ENCODE results near the gene DHRS7C.
"Not testable (repeated sequence)": the region's sequence is repeated elsewhere in the genome, so short reads cannot be mapped to it uniquely, and the experiment has no call there.

The DHRS7C gene

DNA sequence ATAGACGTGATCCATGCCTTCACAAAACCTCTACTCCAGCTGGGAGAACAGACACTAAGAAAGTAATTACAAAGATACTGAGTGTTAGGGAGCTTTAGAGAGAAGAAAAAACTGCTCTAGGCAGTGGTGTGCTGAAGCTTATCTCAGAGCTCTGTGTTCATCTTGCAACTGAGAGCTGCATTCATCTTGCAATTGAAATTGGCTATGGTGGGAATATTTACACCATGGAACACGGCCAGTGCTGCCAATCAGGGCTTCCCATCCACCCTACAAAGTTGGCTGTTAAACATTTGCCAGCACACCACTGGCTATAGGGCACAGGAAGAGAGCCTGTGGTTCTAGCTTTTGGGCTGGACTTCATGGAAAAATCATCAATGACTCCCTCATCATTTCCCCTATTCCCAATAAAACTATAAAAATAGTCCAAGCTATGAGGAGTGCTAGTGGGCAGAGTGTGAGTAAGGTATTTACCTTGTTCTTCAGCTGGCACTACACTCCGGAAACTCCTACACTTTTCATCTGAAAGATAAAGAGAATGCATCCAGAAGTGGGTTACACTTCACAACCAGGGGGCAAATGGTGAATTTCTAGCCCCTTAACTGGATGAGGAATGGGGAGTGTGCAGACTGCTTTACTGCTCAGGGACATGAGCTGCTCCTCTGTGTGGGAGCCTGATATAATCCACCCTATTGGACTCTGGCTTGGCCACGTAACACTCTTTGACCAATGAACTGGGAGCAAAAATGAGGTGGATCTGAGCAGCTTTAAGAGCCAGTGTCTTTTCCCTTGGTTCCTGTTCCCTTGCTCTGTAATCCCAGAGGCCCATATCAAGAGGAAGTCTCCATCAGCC is 18.9 kb upstream of the DHRS7C start:
- DNase-seq (ENCODE audit: low read depth in 2 of 2): no peak

DNA sequence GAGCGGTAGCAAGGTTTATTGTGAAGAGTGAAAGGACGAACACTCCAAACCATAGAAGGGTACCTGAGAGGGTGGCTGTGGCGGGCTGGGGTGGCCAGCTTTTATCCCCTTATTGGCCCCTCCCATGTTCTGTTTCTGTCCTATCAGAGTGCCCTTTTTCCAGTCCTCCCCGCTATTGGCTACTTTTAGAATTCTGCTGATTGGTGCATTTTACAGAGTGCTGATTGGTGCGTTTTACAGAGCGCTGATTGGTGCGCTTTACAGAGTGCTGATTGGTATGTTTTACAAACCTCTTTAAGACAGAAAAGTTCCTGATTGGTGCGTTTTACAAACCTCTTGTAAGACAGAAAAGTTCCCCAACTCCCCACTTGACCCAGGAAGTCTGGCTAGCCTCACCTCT is 18.0 kb upstream of the DHRS7C start:
- no peak for DNase-seq (ENCODE audit: low read depth in 2 of 2)

DNA sequence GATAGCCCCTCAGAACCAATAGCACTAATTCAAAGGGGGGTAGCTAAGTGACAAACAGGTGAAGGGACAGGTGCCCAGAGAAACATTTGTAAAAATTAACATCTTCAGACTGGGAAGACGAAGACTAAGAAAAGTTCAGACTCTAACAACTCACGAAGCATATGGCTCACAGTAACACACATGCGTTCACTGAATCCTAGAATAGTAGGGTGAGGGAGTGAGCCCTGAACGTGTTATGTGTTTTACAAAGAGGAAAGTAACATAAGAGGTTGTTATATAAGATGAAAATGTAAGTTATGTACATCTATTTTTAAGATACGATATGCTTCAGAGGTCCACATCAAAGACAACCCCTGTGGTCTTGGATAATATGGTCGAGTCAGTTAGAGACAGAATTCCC is 15.3 kb upstream of the DHRS7C start:
- DNase-seq (ENCODE audit: low read depth in 2 of 2): no peak

DNA sequence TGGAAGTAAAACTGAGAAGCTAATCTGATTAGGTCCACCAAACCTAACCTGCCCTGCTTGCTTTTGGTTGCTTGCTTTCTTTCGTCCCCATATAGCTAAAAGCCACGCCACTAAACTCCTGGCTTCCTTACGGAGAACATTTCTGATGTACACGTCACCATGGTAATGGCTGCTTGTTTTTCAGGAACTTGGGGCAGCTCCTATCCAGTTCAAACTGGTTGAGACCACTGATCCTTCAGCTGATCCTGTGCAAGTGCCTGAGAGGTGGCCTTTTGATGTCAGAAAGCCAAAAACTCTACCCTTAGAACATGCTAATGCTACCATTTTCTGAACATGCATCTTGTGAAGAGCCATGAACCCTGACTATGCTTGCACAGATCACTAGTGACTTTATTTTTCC is 14.4 kb upstream of the DHRS7C start:
- DNase-seq (ENCODE audit: low read depth in 2 of 2): no peak

DNA sequence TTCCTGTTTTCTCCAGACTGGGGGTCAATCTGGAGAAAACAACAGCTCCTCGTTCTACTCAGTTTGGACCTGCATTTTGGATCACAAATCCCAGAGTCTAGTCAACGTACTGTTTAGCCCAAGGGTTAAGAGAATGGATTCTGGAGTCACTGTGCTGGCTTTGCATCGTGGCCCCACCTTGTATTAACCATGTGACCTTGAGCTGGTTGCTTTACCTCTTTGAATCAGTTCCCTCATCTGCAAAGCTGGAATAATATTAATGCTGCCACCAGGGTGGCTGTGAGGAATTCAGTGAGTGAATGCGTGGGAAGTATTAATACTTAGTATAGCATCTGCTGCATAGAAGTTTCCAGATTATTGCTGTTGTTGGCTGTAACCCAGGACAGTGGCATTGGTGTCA is 11.3 kb upstream of the DHRS7C start:
- no peak for DNase-seq (ENCODE audit: low read depth in 2 of 2)

DNA sequence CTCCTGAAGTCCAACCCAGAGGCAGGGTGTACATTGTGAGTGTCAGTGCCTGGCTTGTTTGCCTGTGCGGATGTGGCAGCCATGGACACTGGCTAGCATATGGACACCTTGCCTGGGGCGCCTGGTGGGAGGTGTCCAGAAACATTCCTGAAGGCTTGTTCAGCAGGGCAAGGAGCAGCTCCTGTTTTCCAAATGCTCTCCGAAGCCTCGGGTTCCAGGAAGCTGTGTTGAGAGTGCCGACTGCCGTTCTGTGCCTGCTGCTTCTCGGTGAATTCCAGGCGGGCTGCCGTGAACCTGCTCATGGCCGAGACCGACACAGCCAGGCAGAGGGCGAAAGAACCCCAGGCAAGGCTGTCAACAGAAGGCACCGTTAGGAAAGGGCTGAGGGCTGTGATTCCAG is 10.9 kb upstream of the DHRS7C start:
- DNase-seq (ENCODE audit: low read depth in 2 of 2): no peak

DNA sequence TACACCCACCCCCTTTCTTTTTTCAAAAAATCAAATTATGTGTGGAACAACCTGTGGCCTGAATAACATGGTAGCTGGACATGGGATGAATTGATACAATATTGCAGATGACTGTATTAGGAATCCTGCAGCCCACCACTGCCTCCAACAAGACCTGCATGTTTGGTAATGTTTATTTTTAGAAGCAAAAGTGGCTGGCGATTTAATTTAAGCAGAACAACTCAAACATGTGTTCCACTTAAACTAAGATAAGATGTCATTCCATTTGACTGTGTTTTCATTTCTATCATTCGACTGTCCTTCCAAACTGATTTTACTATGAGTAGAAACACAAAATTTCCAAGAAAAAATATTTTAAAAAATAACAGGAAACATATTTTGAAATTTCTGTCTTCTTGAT is 10.1 kb upstream of the DHRS7C start:
- DNase-seq (ENCODE audit: low read depth in 2 of 2): no peak

DNA sequence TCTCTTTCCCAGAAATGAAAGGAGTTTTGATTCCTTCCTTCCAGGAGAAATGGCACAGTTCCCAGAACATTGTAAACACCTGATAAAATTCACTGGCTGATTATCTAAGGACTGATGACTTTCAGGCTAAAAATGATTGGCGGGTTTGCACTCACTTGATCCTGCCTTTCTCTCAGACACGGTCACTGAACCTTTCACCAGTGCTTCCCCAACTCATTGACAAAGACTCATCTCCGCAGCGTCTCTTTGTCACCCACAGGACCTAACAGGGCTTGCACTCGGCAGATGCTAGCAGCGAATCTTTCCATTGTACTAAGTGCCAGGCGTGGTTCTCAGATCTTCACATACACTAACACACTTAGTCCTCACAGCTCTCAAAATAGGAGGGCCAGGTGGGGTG is 7.3 kb upstream of the DHRS7C start:
- DNase-seq (ENCODE audit: low read depth in 2 of 2): no peak

DNA sequence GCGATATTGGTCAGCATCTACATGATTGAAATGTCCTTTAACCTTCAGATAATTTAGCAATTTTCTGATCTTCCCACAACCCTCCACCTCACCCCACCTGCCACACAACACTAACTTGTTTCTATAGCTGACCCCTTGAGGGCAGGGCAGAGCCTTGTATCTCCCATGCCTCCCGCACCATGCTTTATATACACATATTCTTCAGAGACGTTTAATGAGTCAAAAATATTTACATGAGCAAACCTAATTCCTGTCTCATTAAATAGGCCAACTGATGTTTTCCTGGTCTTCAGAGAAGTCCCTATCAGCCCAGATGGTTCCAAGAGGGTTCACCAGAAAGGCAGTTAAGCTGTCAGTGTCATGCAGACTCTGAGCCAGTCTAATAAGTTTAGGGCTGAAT is 6.6 kb upstream of the DHRS7C start:
- DNase-seq (ENCODE audit: low read depth in 2 of 2): no peak

DNA sequence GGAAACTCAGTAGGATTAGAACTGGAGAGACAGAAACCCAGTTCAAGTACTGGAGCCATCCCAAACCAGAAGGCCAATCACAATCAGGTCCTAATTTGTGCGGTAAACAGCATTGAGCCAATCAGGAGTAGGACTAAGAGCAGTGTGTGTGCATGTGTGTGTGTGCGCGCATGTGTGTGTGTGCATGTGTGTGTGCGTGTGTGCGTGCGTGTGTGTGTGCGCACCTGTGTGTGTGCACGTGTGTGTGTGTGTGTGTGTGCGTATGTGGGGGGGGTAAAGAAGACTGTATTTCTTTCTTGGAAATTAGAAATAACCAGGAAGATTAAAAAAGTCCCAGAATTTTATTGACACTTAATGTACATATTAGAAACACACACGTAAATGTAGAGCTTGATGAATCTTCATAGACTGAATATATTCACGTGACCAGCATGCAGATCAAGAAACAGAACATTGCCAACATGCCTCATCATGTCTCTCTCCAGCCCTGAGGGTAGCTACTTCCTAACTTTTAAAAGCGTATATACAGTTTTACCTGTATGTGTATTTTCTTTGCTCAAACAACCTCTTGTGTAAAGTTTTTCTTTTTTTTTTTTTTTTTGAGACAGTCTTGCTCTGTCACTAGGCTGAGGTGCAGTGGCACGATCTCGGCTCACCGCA is 919 bp upstream of the DHRS7C start:
- DNase-seq (ENCODE audit: low read depth in 2 of 2): no peak

DNA sequence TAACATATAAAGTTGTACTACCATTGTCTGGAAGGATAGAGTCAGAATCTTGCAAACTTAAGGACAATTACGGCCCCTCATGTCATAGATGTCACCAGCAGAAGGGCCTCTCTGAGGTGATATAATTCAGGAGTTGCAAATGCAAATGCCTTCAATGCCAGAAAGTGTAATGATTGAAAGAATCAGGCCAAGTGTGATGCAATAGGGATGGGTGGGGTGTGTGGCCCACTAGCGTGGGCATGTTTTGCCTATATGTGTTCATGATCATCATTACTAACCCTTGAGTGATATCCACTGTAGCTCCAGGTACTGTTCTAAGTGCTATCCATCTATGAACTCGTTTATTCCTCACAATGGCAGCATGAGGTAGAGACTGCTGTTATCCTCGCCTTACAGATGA is 1.1 kb downstream of the DHRS7C start:
- DNase-seq (ENCODE audit: low read depth in 2 of 2): no peak

DNA sequence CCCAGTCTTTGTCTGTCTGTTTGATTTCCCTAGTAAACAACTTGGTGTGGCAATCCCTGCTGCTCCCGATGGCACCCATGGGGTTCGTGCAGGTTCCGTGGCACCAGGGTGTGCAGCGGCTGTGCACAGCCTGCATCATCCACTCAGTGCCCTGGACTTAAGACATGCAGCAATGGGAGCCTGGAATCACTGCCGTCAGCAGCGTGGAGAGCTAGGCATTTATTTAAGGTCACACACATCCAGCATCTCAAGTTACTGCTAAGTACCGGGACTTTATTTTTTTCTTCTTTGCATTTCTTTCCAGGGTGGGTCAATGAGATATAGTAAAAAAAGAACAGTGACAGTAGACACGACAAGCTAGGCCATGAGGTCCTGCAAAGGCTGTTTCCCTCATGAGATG is 2.8 kb downstream of the DHRS7C start:
- no peak for DNase-seq (ENCODE audit: low read depth in 2 of 2)

DNA sequence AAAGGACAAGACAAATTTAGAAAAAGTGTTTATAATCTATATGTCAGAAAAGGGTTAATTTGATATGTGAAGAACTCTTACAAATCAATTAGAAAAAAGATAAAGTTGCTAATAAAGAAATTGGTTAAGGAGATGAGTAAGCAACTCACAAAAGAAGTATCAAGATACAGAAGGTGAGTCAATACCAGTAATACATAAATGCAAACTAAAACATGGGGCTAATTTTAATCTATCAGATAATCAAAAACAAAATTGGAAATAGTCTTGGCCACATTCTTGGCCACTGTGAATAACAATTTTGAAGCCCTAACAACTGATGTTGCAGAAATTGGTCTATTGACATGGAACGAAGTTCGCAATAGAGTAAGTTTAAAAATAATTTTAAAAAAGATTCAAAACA is 6.8 kb downstream of the DHRS7C start:
- no peak for DNase-seq (ENCODE audit: low read depth in 2 of 2)

DNA sequence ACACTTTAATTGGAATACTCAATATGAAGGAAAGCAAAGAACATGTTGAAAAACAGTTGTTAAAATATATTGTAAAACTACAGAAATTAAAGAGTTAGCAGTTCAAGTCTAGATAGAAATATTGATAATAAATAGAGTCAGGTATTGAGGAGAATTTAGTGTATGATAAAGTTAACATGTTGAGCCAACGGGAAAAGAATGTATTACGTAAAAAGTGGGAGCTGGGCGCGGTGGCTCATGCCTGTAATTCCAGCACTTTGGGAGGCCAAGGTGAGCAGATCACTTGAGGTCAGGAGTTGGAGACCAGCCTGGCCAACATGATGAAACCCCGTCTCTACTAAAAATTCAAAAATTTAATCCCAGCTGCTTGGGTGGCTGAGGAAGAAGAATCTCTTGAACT is 7.9 kb downstream of the DHRS7C start:
- not testable (repeated sequence) for DNase-seq (ENCODE audit: low read depth in 2 of 2)

DNA sequence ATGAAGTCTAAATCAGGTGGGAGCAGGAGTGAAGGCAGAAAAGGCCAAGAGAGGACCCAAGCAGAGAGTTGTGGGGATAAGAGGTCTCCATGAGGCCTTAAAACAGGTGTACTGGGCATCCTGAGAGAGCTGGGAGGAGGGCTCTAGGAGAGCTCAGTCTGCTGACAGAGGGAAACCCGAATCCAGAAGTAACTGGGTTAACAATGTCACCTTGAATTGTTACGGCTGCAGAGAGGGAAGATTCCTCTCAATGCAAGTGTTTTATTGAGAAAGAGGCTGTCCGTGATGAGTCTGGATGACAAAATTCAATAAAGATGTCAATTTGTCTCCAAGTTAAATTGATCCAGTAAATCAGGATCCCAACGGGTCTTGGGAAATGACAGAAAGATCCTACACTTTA is 8.3 kb downstream of the DHRS7C start:
- DNase-seq (ENCODE audit: low read depth in 2 of 2): no peak

DNA sequence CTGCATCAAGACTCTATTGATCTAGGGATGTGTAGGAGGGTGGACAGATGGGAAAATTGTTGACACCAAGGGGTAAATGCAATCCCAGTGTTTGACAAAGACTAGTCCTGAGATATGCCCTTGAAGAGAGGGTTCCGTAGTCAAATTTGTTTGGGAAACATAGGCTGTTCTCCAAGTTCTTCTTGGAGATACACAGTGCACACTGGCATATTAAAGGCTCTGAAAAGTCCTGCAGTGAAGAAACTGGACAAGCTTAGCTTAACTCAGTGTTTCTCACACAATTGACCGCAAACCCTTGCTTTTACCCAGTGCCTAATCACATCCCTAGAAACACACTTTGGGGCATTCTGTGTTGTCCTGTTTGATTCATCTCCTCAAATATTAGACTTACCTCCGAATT is 10.8 kb downstream of the DHRS7C start:
- no peak for DNase-seq (ENCODE audit: low read depth in 2 of 2)

DNA sequence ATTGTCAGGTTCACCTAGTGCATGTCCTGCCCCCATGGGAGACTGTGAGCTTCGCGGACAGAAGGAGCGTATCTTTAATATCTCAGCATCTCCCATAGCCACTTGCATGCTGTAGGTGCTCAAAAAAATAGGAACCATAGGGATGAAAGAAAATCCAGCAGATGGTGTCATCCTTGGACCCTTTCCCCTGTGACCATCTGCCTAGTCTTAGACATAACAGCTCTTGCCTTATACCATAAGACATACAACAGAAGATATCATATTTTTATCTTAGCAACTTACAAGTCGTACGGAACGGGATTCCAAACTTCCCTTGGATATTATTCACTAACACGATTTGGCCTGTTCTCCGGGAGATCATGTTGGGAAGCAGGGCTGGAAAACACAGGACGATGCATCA is 14.5 kb downstream of the DHRS7C start:
- DNase-seq (ENCODE audit: low read depth in 2 of 2): no peak

DNA sequence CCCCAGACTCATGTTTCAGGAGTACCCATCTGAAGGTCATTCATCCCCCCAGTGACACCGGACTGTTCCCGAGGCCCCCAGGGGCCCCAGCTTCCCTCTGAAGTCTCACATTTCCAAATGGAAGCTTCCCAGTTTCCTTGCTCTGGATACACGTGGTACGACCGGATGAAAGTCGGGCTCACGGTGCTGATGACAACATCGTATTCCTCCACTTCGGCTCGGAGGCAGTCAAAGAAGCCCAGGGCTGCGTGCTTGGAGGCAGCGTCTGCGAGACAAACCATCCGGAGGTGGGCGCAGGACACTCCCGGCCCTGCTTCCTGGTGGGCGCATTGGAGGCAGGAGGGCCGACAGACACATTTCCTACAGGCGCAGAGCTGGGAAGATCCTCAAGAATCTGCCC is 18.7 kb downstream of the DHRS7C start:
- DNase-seq (ENCODE audit: low read depth in 2 of 2): no peak

DNA sequence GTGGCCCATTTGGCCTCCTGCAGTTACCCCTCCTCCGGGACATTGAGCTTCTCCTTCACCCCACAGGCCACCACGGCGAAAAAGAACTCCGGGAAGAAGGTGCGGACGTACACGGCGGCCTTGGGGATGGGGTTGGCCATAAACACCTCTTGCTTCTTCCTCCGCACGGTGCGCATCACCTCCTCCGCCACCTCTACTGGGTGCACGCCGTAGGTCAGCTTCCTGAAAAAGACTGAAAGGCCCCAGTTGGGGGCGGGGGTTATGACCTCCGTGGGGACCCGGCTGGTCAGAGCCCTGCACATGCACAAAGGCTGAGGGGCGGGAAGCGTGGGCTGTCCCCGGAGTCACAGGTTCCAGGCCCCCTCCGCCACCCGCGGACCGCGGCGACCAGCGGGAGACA is 19.9 kb downstream of the DHRS7C start:
- DNase-seq (ENCODE audit: low read depth in 2 of 2): no peak

DNA sequence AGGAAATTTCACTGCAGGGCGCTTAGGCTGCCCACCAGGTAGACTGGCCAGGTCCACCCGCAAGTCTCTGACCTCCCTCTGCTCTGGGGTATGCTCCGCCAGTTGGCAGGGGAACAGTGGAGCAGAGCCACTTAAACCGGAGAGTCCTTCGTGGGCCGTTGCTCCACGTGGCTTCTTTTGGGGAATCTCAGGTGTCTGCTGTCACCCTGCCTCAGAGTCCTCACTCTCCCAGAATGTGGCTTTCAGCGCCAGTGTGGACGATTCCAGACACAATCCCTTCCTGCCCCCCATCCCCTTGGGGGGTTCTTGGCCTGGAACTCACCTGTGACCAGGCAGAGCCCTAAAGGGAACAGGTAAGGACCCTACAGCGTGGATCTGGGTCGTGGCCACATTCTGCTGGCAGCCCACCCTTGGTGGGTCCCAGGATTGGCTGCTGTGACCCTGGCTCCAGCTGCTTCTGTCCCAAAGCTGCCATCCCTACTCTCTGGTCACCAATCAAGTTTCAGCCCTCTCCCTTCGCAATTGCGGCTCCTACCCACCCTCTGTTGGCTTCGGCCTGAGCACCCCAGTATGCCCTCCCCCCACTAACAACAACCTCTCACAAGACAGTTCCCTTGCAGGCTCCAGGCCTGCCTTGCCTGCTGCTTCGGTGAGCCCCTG is 22.2 kb downstream of the DHRS7C start:
- no peak for DNase-seq (ENCODE audit: low read depth in 2 of 2)

DNA sequence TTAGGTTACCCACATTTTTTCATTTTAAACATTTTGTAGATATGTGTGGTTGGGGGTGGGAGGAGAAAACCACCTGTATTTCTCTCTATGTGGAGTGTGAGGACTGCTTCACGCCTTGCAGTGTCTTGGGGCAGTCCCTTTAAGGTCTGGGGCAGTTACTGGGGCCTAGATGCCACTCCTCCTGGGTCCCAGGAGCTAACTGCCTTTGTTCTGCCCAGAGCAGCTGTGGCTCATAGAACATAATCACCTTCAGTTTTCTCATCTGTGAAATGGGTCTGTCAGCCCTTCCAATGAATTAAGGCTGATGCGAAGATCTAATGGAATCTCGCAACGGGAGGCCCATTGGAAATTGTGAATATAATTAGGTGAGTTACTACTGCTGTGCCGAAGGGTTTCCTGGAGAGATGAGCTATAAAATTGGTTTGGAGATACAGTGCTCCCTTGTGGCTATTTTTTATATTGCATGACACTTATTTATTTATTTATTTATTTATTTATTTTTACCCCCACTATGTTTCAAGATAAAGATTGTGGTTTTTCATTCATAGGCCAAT is 22.9 kb downstream of the DHRS7C start:
- DNase-seq (ENCODE audit: low read depth in 2 of 2): no peak

DNA sequence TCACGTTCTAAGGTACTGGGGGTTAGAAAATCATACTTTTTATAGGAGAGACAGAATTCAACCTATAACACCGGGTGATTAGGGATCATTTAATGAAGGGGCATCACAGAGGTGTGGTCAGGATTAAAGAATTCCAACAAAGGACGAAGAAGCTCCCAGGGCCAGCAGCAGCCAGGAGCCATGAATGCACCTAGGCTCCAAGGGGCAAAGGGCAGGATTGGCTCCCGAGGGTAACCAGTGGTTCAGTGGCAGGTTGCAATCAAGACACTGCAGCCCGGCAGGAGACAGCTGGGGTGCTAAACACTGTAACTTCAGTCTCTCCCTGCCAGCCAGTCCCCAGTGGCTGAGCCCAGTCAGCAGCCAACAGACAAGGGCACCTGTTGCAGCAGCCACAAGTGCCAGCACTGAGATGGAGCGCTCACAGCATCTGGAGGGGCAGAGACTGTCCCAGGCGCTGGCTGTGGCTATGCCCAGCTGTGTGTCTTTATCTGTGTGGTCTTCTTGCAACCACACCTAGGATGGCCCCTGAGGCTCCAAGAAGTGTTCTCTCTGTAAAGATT is 23.9 kb downstream of the DHRS7C start:
- DNase-seq (ENCODE audit: low read depth in 2 of 2): no peak

All from stimulated activated CD8-positive, alpha-beta memory T cell treated with anti-CD3 and anti-CD28 coated beads, Interleukin-2, amount 100 ng/mL, for 48 hours (primary cell).